A673 (cell line): ENCODE data around the gene CDK19. TPM values are rescaled to one million over a fixed set of nuclear protein-coding genes. Genes with fewer than 3 reads are reported as not detected.

Experiments
- BruUV-seq: library from RNA; stranded (reverse); fragments of 400-500 nt; replicated peaks from 2 replicates; lab custom pipeline; 2021; lab: Mats Ljungman, UMichigan
- CTCF ChIA-PET: fragments of 300-600 bp; sonication (Branson Sonifier 250); formaldehyde crosslinking; loops from one replicate; lab custom pipeline; 2022; ENCODE audit warnings: antibody characterized with exemption; lab: Charles Lee
- POLR2A ChIA-PET: fragments of 300-600 bp; sonication (Branson Sonifier 250); formaldehyde crosslinking; loops from one replicate; lab custom pipeline; 2022; ENCODE audit warnings: antibody characterized with exemption; ENCODE audit not compliant: low non-redundant PET; lab: Charles Lee
- DNase-seq: peaks from one replicate; pipeline ENCODE4 v3.0.0-alpha.2; 2015; ENCODE audit warnings: low spot score
- H3K27ac ChIP-seq: fragments of 200-600 bp; sonication (generic); 2 replicates; pipeline ENCODE4 v1.5.1; 2016; ENCODE audit warnings: mixed run types, low read depth, mild to moderate bottlenecking, mixed read lengths, antibody characterized with exemption, low read length; ENCODE audit not compliant: poor library complexity, severe bottlenecking
- H3K27me3 ChIP-seq: fragments of 200-600 bp; sonication (generic); replicated peaks from 2 replicates; pipeline ENCODE4 v1.6.1; 2017; ENCODE audit warnings: mixed run types, low read depth, mild to moderate bottlenecking, mixed read lengths, antibody characterized with exemption, low read length; ENCODE audit not compliant: insufficient read depth, poor library complexity
- H3K36me3 ChIP-seq: fragments of 200-600 bp; sonication (generic); 2 replicates; pipeline ENCODE4 v1.6.1; 2016; ENCODE audit warnings: mixed run types, mild to moderate bottlenecking, mixed read lengths, antibody characterized with exemption, low read length; ENCODE audit not compliant: insufficient read depth, poor library complexity, severe bottlenecking
- H3K4me1 ChIP-seq: fragments of 200-600 bp; sonication (generic); 2 replicates; pipeline ENCODE4 v1.6.1; 2017; ENCODE audit warnings: mixed run types, mild to moderate bottlenecking, mixed read lengths, antibody characterized with exemption, low read length; ENCODE audit not compliant: insufficient read depth, poor library complexity, severe bottlenecking
- H3K4me3 ChIP-seq: fragments of 200-600 bp; sonication (generic); 2 replicates; pipeline ENCODE4 v1.5.1; 2016; ENCODE audit warnings: low read depth, mixed run types, mild to moderate bottlenecking, mixed read lengths, low read length; ENCODE audit not compliant: poor library complexity, severe bottlenecking
- H3K9me3 ChIP-seq: fragments of 200-600 bp; sonication (generic); 2 replicates; pipeline ENCODE4 v1.6.1; 2016; ENCODE audit warnings: mixed run types, low read depth, mild to moderate bottlenecking, mixed read lengths, antibody characterized with exemption, low read length; ENCODE audit not compliant: poor library complexity, severe bottlenecking
- EZH2 ChIP-seq: fragments of 200-600 bp; sonication (generic); IDR thresholded peaks from 2 replicates; pipeline ENCODE4 v1.6.1; 2017; ENCODE audit warnings: borderline replicate concordance, low read depth, mild to moderate bottlenecking, mixed read lengths, antibody characterized with exemption, low read length; ENCODE audit not compliant: poor library complexity, severe bottlenecking
- intact Hi-C: fragments of 100-400 bp; cut with micrococcal nuclease; formaldehyde crosslinking; loops from one replicate; pipeline ENCODE4 v1.10.0; 2022; ENCODE audit not compliant: unreplicated experiment
- total RNA-seq: library from RNA; stranded (reverse); gene quantifications from 2 replicates; pipeline ENCODE4 v1.2.3, GENCODE V29; 2021
- TF ChIP-seq, protein P1 (sequence below): fragments of 300-800, 200-600 bp; sonication (generic); conservative IDR thresholded peaks from 2 replicates; pipeline ENCODE4 v1.5.1; 2017; ENCODE audit warnings: low read depth, mild to moderate bottlenecking, antibody characterized with exemption, low read length, moderate library complexity, mixed read lengths

Gene CDK19
- total RNA-seq, 1 experiment from 2014 or later = 23.7 TPM

DNA sequence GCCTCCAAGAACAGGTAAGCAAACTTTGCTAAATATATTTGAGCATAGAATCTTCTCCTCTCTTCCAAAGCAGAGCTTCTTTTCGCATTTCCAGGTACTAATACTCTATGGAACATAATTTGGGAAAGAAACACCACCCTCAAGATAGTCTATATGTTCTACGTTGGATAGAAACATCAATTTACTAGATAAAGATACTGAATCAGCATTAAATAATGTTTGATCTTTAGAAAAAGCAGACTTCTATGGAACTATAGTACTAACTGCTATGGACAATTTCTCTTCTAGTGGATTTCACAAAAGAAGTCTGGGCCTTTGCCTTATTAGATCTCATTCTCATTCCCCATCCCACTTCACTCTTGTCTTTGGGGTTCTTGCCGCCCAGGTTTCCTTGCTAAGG is 103.0 kb downstream of the CDK19 start:
- Histone ChIP-seq H3K4me1 (no peaks in the 10 kb centered on the region), H3K36me3 (no peaks in the 10 kb centered on the region), H3K9me3 (no peaks in the 10 kb centered on the region), H3K27ac (no peak overlapping the region), H3K27me3 (no peaks in the 10 kb centered on the region), H3K4me3 (no peak overlapping the region)
- intact Hi-C loops = no loop called here
- no TSS peak for BruUV-seq
- POLR2A ChIA-PET = no interaction called here
- TF ChIP-seq, protein P1, sequence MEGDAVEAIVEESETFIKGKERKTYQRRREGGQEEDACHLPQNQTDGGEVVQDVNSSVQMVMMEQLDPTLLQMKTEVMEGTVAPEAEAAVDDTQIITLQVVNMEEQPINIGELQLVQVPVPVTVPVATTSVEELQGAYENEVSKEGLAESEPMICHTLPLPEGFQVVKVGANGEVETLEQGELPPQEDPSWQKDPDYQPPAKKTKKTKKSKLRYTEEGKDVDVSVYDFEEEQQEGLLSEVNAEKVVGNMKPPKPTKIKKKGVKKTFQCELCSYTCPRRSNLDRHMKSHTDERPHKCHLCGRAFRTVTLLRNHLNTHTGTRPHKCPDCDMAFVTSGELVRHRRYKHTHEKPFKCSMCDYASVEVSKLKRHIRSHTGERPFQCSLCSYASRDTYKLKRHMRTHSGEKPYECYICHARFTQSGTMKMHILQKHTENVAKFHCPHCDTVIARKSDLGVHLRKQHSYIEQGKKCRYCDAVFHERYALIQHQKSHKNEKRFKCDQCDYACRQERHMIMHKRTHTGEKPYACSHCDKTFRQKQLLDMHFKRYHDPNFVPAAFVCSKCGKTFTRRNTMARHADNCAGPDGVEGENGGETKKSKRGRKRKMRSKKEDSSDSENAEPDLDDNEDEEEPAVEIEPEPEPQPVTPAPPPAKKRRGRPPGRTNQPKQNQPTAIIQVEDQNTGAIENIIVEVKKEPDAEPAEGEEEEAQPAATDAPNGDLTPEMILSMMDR = no peak
- no peak for TF ChIP-seq EZH2
- CTCF ChIA-PET = no interaction called here
- DNase-seq = no peak

DNA sequence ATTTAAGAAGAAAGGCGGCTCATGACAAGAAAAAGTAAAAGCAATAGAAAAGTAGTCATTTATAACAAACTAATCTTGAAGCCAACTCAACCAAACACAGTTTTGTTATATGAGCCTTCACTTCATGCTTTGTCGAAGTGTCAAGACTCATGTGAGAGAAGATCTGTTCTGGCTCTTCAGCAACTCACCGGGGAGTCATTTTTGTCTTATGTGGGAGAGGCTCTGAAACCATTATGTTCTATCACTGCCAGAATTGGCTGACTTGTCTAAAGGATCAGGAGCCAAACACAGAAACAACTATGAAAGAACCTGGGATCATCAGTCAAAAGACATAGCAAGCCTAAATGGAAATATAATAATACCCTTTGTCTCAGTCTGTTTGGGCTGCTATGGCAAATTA is 105.2 kb downstream of the CDK19 start:
- no peak for TF ChIP-seq EZH2
- TF ChIP-seq, protein P1 = no peak
- CTCF ChIA-PET = no interaction called here
- no TSS peak for BruUV-seq
- Histone ChIP-seq H3K4me3 (no peak overlapping the region), H3K9me3 (no peaks in the 10 kb centered on the region), H3K4me1 (no peaks in the 10 kb centered on the region), H3K36me3 (no peaks in the 10 kb centered on the region), H3K27ac (no peak overlapping the region), H3K27me3 (no peaks in the 10 kb centered on the region)
- intact Hi-C loops = no loop called here
- POLR2A ChIA-PET = no interaction called here
- peak; percentile 14 for DNase-seq

DNA sequence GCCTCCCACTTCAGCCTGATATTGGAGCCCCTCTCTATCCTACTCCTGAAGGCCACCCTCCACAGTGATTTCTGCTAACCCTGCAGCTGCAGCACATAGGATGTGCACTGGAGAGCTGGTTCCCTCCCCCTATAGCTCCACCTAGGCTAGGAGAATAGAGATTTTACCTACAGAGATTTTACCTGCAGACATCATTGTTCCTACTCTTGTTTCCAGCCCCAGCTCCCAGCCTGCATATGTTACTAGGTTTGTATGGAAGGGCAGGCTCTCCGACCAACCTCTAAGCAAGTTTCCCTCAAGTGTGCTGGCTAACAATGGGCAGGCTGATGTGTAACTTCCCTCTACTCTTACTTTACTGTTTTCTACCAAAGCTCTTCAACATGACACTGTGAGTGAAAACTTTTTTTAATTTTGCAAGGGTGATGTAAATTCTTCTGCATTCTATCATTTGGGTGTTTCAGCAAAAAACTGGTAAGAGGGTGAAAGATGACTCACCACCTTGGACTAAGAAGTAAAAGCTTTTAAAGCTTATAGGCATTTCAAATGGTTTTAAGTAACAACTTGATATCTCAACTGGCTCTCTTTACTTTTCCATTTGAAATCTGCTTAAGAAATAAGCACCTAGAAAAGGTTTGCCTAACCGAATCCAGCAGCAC is 106.8 kb downstream of the CDK19 start:
- no peaks in the 10 kb centered on the region for H3K27me3 ChIP-seq
- H3K9me3 ChIP-seq = no peaks in the 10 kb centered on the region
- H3K27ac ChIP-seq = no peak overlapping the region
- H3K36me3 ChIP-seq = no peaks in the 10 kb centered on the region
- intact Hi-C loops = no loop called here
- DNase-seq = no peak
- no peak for TF ChIP-seq EZH2
- TF ChIP-seq, protein P1 = no peak
- no peaks in the 10 kb centered on the region for H3K4me1 ChIP-seq
- no peak overlapping the region for H3K4me3 ChIP-seq
- BruUV-seq = no TSS peak
- POLR2A ChIA-PET = no interaction called here
- CTCF ChIA-PET = no interaction called here
